ENCODE results near the gene SAC3D1.
"Not testable (repeated sequence)": the region's sequence is repeated elsewhere in the genome, so short reads cannot be mapped to it uniquely, and the experiment has no call there.

Gene SAC3D1

GRCh38 chr11:65040847-65041622 is at the start of gene SAC3D1:
TSS of gene SAC3D1 (plus strand) at chr11:65041210. CDS start at chr11:65041293, 83 bp downstream.
- ATAC-seq (peak; percentile 96), DNase-seq (ENCODE audit: low spot score in 2 of 2) (peak; percentile 83 to 94)
- Mint-ChIP-seq H3K9me3 (no peaks in the 10 kb centered on the region), H3K36me3 (peaks cover 27% of the 10 kb centered on the region), H3K4me1 (peaks cover 17% of the 10 kb centered on the region), H3K4me3 (peak within 1 kb of the TSS; percentile 83), H3K27ac (peak within 1 kb of the TSS; percentile 93)

GRCh38 chr11:64994318-64994717 is 46.7 kb upstream of the SAC3D1 start:
- ATAC-seq (no peak), DNase-seq (ENCODE audit: low spot score in 2 of 2) (no peak)
- H3K4me1 Mint-ChIP-seq = peaks cover 39% of the 10 kb centered on the region
- H3K9me3 Mint-ChIP-seq = no peaks in the 10 kb centered on the region
- H3K36me3 Mint-ChIP-seq = no peaks in the 10 kb centered on the region
- no peak overlapping the region for H3K27ac Mint-ChIP-seq
- no peak overlapping the region for H3K4me3 Mint-ChIP-seq

- Mint-ChIP-seq H3K9me3 (no peaks in the 10 kb centered on the region), H3K27ac (peak overlapping the region; percentile 58), H3K4me3 (peak overlapping the region; percentile 15), H3K36me3 (no peaks in the 10 kb centered on the region), H3K4me1 (peaks cover 23% of the 10 kb centered on the region)
- DNase-seq (ENCODE audit: low spot score in 2 of 2) (no peak), ATAC-seq (no peak)
These were observed 44.7 kb upstream of the SAC3D1 start for GRCh38 chr11:64996327-64996709.

- peak within 1 kb of the TSS; percentile 58 for H3K27ac Mint-ChIP-seq
- ATAC-seq (peak; percentile 44), DNase-seq (ENCODE audit: low spot score in 2 of 2) (no peak)
These were observed 44.2 kb upstream of the SAC3D1 start, which contains the start of gene BATF2 for GRCh38 chr11:64996710-64997380. TSS of gene BATF2 (minus strand) at chr11:64996971. CDS start at chr11:64996914, 57 bp downstream.

GRCh38 chr11:64998141-64998540 is 42.9 kb upstream of the SAC3D1 start:
- no peak for DNase-seq (ENCODE audit: low spot score in 2 of 2)
- peak; percentile 60 for ATAC-seq
- H3K27ac Mint-ChIP-seq = peak overlapping the region; percentile 84
- no peaks in the 10 kb centered on the region for H3K9me3 Mint-ChIP-seq
- peak overlapping the region; percentile 53 for H3K4me3 Mint-ChIP-seq
- no peaks in the 10 kb centered on the region for H3K36me3 Mint-ChIP-seq
- peaks cover 23% of the 10 kb centered on the region for H3K4me1 Mint-ChIP-seq

More at GRCh38 chr11:64996710-64997380, 44.2 kb upstream of the SAC3D1 start, which contains the start of gene BATF2:
- Mint-ChIP-seq H3K36me3 (no peaks in the 10 kb centered on the region), H3K4me1 (peaks cover 23% of the 10 kb centered on the region), H3K4me3 (peak within 1 kb of the TSS; percentile 15), H3K9me3 (no peaks in the 10 kb centered on the region)

- peak overlapping the region; percentile 53 for H3K4me3 Mint-ChIP-seq
- H3K27ac Mint-ChIP-seq = peak overlapping the region; percentile 84
- peaks cover 23% of the 10 kb centered on the region for H3K4me1 Mint-ChIP-seq
- no peaks in the 10 kb centered on the region for H3K36me3 Mint-ChIP-seq
- peak; percentile 46 for ATAC-seq
- H3K9me3 Mint-ChIP-seq = no peaks in the 10 kb centered on the region
- no peak for DNase-seq (ENCODE audit: low spot score in 2 of 2)
These were observed 42.1 kb upstream of the SAC3D1 start for GRCh38 chr11:64998690-64999431.

GRCh38 chr11:64999478-64999877 is 41.5 kb upstream of the SAC3D1 start:
- peaks cover 23% of the 10 kb centered on the region for H3K4me1 Mint-ChIP-seq
- no peaks in the 10 kb centered on the region for H3K36me3 Mint-ChIP-seq
- no peak for ATAC-seq
- no peaks in the 10 kb centered on the region for H3K9me3 Mint-ChIP-seq
- H3K4me3 Mint-ChIP-seq = no peak overlapping the region
- DNase-seq (ENCODE audit: low spot score in 2 of 2) = no peak
- H3K27ac Mint-ChIP-seq = no peak overlapping the region

GRCh38 chr11:65002706-65003105 is 38.3 kb upstream of the SAC3D1 start:
- ATAC-seq (no peak), DNase-seq (ENCODE audit: low spot score in 2 of 2) (no peak)
- no peak overlapping the region for H3K27ac Mint-ChIP-seq
- H3K9me3 Mint-ChIP-seq = no peaks in the 10 kb centered on the region
- no peak overlapping the region for H3K4me3 Mint-ChIP-seq
- H3K36me3 Mint-ChIP-seq = no peaks in the 10 kb centered on the region
- peaks cover 11% of the 10 kb centered on the region for H3K4me1 Mint-ChIP-seq

GRCh38 chr11:65003282-65003681 is 37.7 kb upstream of the SAC3D1 start:
- no peak overlapping the region for H3K4me3 Mint-ChIP-seq

GRCh38 chr11:65003968-65004367 is 37.0 kb upstream of the SAC3D1 start:
- not testable (repeated sequence) for H3K4me1 Mint-ChIP-seq; ATAC-seq; H3K9me3 Mint-ChIP-seq; H3K27ac Mint-ChIP-seq; H3K36me3 Mint-ChIP-seq; H3K4me3 Mint-ChIP-seq; DNase-seq (ENCODE audit: low spot score in 2 of 2)

More at GRCh38 chr11:65003282-65003681, 37.7 kb upstream of the SAC3D1 start:
- no peak for ATAC-seq
- Mint-ChIP-seq H3K36me3 (no peaks in the 10 kb centered on the region), H3K4me1 (peaks cover 8% of the 10 kb centered on the region), H3K27ac (no peak overlapping the region), H3K9me3 (no peaks in the 10 kb centered on the region)
- DNase-seq (ENCODE audit: low spot score in 2 of 2) = no peak

- no peak overlapping the region for H3K4me3 Mint-ChIP-seq
- no peaks in the 10 kb centered on the region for H3K9me3 Mint-ChIP-seq
- peaks cover 4% of the 10 kb centered on the region for H3K4me1 Mint-ChIP-seq
- H3K27ac Mint-ChIP-seq = no peak overlapping the region
- ATAC-seq (no peak), DNase-seq (ENCODE audit: low spot score in 2 of 2) (no peak)
- no peaks in the 10 kb centered on the region for H3K36me3 Mint-ChIP-seq
These were observed 33.0 kb upstream of the SAC3D1 start for GRCh38 chr11:65008016-65008415.

GRCh38 chr11:65008873-65009272 is 32.1 kb upstream of the SAC3D1 start:
- Mint-ChIP-seq H3K36me3 (peaks cover 5% of the 10 kb centered on the region), H3K27ac (no peak overlapping the region), H3K4me3 (no peak overlapping the region), H3K9me3 (no peaks in the 10 kb centered on the region), H3K4me1 (peaks cover 10% of the 10 kb centered on the region)
- ATAC-seq (no peak), DNase-seq (ENCODE audit: low spot score in 2 of 2) (no peak)

GRCh38 chr11:65013130-65013887 is 27.7 kb upstream of the SAC3D1 start:
- peaks cover 11% of the 10 kb centered on the region for H3K36me3 Mint-ChIP-seq
- no peaks in the 10 kb centered on the region for H3K9me3 Mint-ChIP-seq
- DNase-seq (ENCODE audit: low spot score in 2 of 2) (peak; percentile 84 to 95), ATAC-seq (peak; percentile 92)
- peak overlapping the region; percentile 82 for H3K4me3 Mint-ChIP-seq
- H3K4me1 Mint-ChIP-seq = peaks cover 32% of the 10 kb centered on the region
- H3K27ac Mint-ChIP-seq = peak overlapping the region; percentile 96

- peak within 1 kb of the TSS; percentile 82 for H3K4me3 Mint-ChIP-seq
These were observed 26.9 kb upstream of the SAC3D1 start, which contains the start of gene ARL2 for GRCh38 chr11:65013888-65014725. TSS of gene ARL2 (plus strand) at chr11:65014160. CDS start at chr11:65014208, 48 bp downstream.

More at GRCh38 chr11:65013888-65014725, 26.9 kb upstream of the SAC3D1 start, which contains the start of gene ARL2:
- DNase-seq (ENCODE audit: low spot score in 2 of 2) (peak; percentile 86 to 95), ATAC-seq (peak; percentile 85)
- Mint-ChIP-seq H3K9me3 (no peaks in the 10 kb centered on the region), H3K4me1 (peaks cover 32% of the 10 kb centered on the region), H3K36me3 (peaks cover 15% of the 10 kb centered on the region), H3K27ac (peak within 1 kb of the TSS; percentile 96)
